ENCODE results near the gene ARL1. TPM values are rescaled to one million over a fixed set of nuclear protein-coding genes. Genes with fewer than 3 reads are reported as not detected.

The ARL1 gene
- total and polyA plus RNA-seq, 2 of the 8 experiments (the other 6 are each of a cell fraction or from before 2014, with no cell fraction given): 28.9 to 75.2 TPM

DNA sequence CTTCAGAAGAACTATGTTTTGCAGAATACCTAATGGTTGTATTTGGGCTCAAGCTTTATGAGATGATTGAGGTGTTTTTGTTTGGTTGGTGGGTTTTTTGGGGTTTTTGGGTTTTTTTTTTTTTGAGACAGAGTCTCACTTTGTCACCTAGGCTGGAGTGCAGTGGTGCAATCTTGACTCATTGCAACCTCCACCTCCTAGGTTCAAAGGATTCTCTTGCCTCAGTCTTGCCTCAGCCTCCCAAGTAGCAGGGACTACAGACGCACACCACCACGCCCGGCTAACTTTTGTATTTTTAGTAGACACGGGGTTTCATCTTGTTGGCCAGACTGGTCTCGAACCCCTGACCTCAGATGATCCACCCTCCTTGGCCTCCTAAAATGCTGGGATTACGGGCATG is 39.6 kb downstream of the ARL1 start:
- no peak overlapping the region for H3K9ac ChIP-seq (replicated peaks in 1 of 4; ENCODE audit: extremely low read depth in 1 of 4, low read depth in 3 of 4, low read length in 3 of 4)
- FAIRE-seq (no peak), DNase-seq (ENCODE audit: low read depth in 1 of 2, low spot score in 2 of 2) (no peak)
- no peak overlapping the region for H3K4ac ChIP-seq (replicated peaks; ENCODE audit: insufficient read length, low read depth, low read length)
- no peak overlapping the region for H4K91ac ChIP-seq (replicated peaks; ENCODE audit: insufficient read length, low read length)
- no peak overlapping the region for H3K18ac ChIP-seq (ENCODE audit: extremely low read depth, low read length)
- no peak overlapping the region for H2BK5ac ChIP-seq (ENCODE audit: low read depth, low read length)
- no peaks in the 10 kb centered on the region for H3K27me3 ChIP-seq (replicated peaks in 1 of 4; ENCODE audit: control insufficient read depth in 3 of 4, extremely low read depth in 1 of 4, insufficient read depth in 3 of 4, low read length in 3 of 4)
- H4K8ac ChIP-seq (ENCODE audit: extremely low read depth, insufficient read depth, low read length): no peak overlapping the region
- H2AK5ac ChIP-seq (ENCODE audit: low read depth, low read length): no peak overlapping the region
- no peaks in the 10 kb centered on the region for H3K79me2 ChIP-seq (ENCODE audit: control insufficient read depth in 1 of 2, insufficient read depth in 2 of 2, low read length in 2 of 2)
- TF ChIP-seq YY1 (IDR thresholded peaks at IDR 0.05; ENCODE audit: low read depth, low read length): no peak
- TF ChIP-seq POLR2A (IDR thresholded peaks at IDR 0.05; ENCODE audit: control extremely low read depth in 1 of 2, low read depth in 2 of 2, low read length in 2 of 2): no peak
- TF ChIP-seq, protein P1, sequence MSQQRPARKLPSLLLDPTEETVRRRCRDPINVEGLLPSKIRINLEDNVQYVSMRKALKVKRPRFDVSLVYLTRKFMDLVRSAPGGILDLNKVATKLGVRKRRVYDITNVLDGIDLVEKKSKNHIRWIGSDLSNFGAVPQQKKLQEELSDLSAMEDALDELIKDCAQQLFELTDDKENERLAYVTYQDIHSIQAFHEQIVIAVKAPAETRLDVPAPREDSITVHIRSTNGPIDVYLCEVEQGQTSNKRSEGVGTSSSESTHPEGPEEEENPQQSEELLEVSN (IDR thresholded peaks at IDR 0.05): no peak
- TF ChIP-seq SP2 (IDR thresholded peaks at IDR 0.05; ENCODE audit: low read length): no peak
- no peak for TF ChIP-seq SAP30 (IDR thresholded peaks at IDR 0.05; ENCODE audit: insufficient read depth, insufficient replicate concordance, low read length)
- TF ChIP-seq EZH2 (IDR thresholded peaks at IDR 0.05; ENCODE audit: low read depth, low read length, severe bottlenecking): no peak
- TF ChIP-seq JUND (IDR thresholded peaks at IDR 0.05; ENCODE audit: low read length): no peak
- no peak for TF ChIP-seq EP300 (IDR thresholded peaks at IDR 0.05; ENCODE audit: borderline replicate concordance in 1 of 2, low read depth in 2 of 2, low read length in 2 of 2)
- no peak for TF ChIP-seq SP1 (IDR thresholded peaks at IDR 0.05; ENCODE audit: low read depth, low read length)
- TF ChIP-seq TBP (IDR thresholded peaks at IDR 0.05; ENCODE audit: low read depth, low read length): no peak
- no peak for TF ChIP-seq SP4 (IDR thresholded peaks at IDR 0.05; ENCODE audit: low read length)
- H3K56ac ChIP-seq (replicated peaks; ENCODE audit: insufficient read length, low read depth, low read length): no peak overlapping the region
- H3K36me3 ChIP-seq (ENCODE audit: control insufficient read depth in 2 of 4, insufficient read depth in 4 of 4, low read length in 3 of 4): peaks cover 23 to 78% (median 63%) of the 10 kb centered on the region in 4 experiments
- no peak overlapping the region for H3K23ac ChIP-seq (ENCODE audit: insufficient read length)
- no peak overlapping the region for H3K14ac ChIP-seq (ENCODE audit: insufficient read length)
- no peak overlapping the region for H3K27ac ChIP-seq (ENCODE audit: low read depth, low read length)
- H3K4me3 ChIP-seq (ENCODE audit: extremely low read depth in 1 of 4, insufficient read depth in 2 of 4, low read depth in 3 of 4, low read length in 4 of 4): no peak overlapping the region
- no peak overlapping the region for H4K5ac ChIP-seq (ENCODE audit: insufficient read length, low read depth, low read length)
- CTCF ChIA-PET (ENCODE audit: partially characterized antibody): no interaction called here
- no peak overlapping the region for H3K4me2 ChIP-seq (ENCODE audit: insufficient read depth in 1 of 2, low read depth in 2 of 2, low read length in 2 of 2)
- POLR2A ChIA-PET (ENCODE audit: partially characterized antibody): interaction anchor here (1.1 kb wide), 1 partner anchor 21 kb away, joined by 4 read pairs; no protein-coding TSS in a partner anchor
- H2AFZ ChIP-seq (ENCODE audit: low read length): no peak overlapping the region
- WGBS, 2 experiments (ENCODE audit: extremely low coverage in 1 of 2, insufficient coverage in 1 of 2, insufficient read length in 1 of 2, insufficient replicate concordance in 2 of 2, low coverage in 1 of 2, low lambda C conversion rate in 2 of 2, missing lambda C conversion rate in 1 of 2): 95% methylated on average over 6 of the region's 6 CpGs; no CpG with 5 or more reads in 1 of the 2 experiments
- no peak overlapping the region for H2BK20ac ChIP-seq (ENCODE audit: low read length)
- H3K79me1 ChIP-seq (ENCODE audit: low read depth, low read length): no peaks in the 10 kb centered on the region
- no peaks in the 10 kb centered on the region for H3K23me2 ChIP-seq (ENCODE audit: low read depth, low read length)
- H2BK15ac ChIP-seq (ENCODE audit: low read length): no peak overlapping the region
- peaks cover 0 to 7% of the 10 kb centered on the region in 2 experiments for H4K20me1 ChIP-seq (replicated peaks in 1 of 2; ENCODE audit: control insufficient read depth in 1 of 2, insufficient read depth in 2 of 2, low read length in 2 of 2)
- no peak overlapping the region for H2BK120ac ChIP-seq (replicated peaks; ENCODE audit: low read depth, low read length)
- H2BK12ac ChIP-seq (ENCODE audit: low read depth, low read length): no peak overlapping the region
- no peaks in the 10 kb centered on the region for H3K4me1 ChIP-seq (replicated peaks in 1 of 4; ENCODE audit: control insufficient read depth in 3 of 4, insufficient read depth in 4 of 4, low read length in 3 of 4)
- H3K9me3 ChIP-seq (ENCODE audit: insufficient read depth in 2 of 2, low read depth in 1 of 2, low read length in 1 of 2): no peaks in the 10 kb centered on the region
